DND-41 (cell line): ENCODE data around the gene FTL.

Experiments
- ATAC-seq: fragments of 200-7000 bp; cut with Tn5 transposase; 3 replicates; pipeline ENCODE4 v1.9.1; 2021; ENCODE audit warnings: low read depth; ENCODE audit not compliant: insufficient read depth
- DNase-seq: peaks from one replicate; pipeline ENCODE4 v3.0.0-alpha.2; 2020
- H2AFZ ChIP-seq: 2 replicates; pipeline ENCODE4 v1.6.0; 2012; ENCODE audit warnings: low read depth, low read length
- H3K27ac ChIP-seq: 2 replicates; pipeline ENCODE4 v1.5.1; 2012; ENCODE audit warnings: low read length, inconsistent platforms
- H3K27me3 ChIP-seq: fragments of 200-600 bp; sonication (generic); 2 replicates; pipeline ENCODE4 v1.6.0; 2012; ENCODE audit warnings: low read length, mild to moderate bottlenecking, inconsistent platforms; ENCODE audit not compliant: insufficient read depth, poor library complexity
- H3K36me3 ChIP-seq: 2 replicates; pipeline ENCODE4 v1.5.1; 2012; ENCODE audit warnings: low read length, inconsistent platforms; ENCODE audit not compliant: insufficient read depth
- H3K4me1 ChIP-seq: 2 replicates; pipeline ENCODE4 v1.5.1; 2012; ENCODE audit warnings: mild to moderate bottlenecking, low read length; ENCODE audit not compliant: insufficient read depth
- H3K4me2 ChIP-seq: 2 replicates; pipeline ENCODE4 v1.6.0; 2012; ENCODE audit warnings: mild to moderate bottlenecking, moderate library complexity, low read length, inconsistent platforms; ENCODE audit not compliant: insufficient read depth
- H3K4me3 ChIP-seq, 2 experiments: fragments of 200-600 bp in 1 of 2; shearing (Covaris generic) in 1 of 2; 2 replicates each; pipeline ENCODE4 v1.5.1; 2012 to 2016; ENCODE audit warnings: inconsistent platforms in 2 of 2, low read length in 2 of 2, mild to moderate bottlenecking in 2 of 2, low read depth in 1 of 2, moderate library complexity in 1 of 2
- H3K79me2 ChIP-seq: 2 replicates; pipeline ENCODE4 v1.6.0; 2012; ENCODE audit warnings: low read length, inconsistent platforms; ENCODE audit not compliant: insufficient read depth
- H3K9ac ChIP-seq: 2 replicates; pipeline ENCODE4 v1.6.0; 2012; ENCODE audit warnings: low read depth, mild to moderate bottlenecking, inconsistent platforms, low read length, moderate library complexity
- H3K9me3 ChIP-seq: 2 replicates; pipeline ENCODE4 v1.5.1; 2012; ENCODE audit warnings: low read length, moderate library complexity, mild to moderate bottlenecking, inconsistent platforms; ENCODE audit not compliant: insufficient read depth, severe bottlenecking
- H4K20me1 ChIP-seq: 2 replicates; pipeline ENCODE4 v1.6.0; 2012; ENCODE audit warnings: low read length; ENCODE audit not compliant: insufficient read depth
- CTCF ChIP-seq: IDR thresholded peaks from 2 replicates; pipeline ENCODE4 v1.5.1; 2012; ENCODE audit warnings: borderline replicate concordance, low read length, moderate library complexity, mild to moderate bottlenecking; ENCODE audit not compliant: poor library complexity, severe bottlenecking; ENCODE audit errors: extremely low read depth
- EZH2 ChIP-seq: IDR thresholded peaks from 3 replicates; pipeline ENCODE4 v1.6.1; 2012; ENCODE audit warnings: borderline replicate concordance, low read depth, mild to moderate bottlenecking, moderate library complexity, low read length, inconsistent platforms; ENCODE audit not compliant: severe bottlenecking

FTL gene

GRCh38 chr19:48970923-48971395 lies 5.8 kb downstream of the FTL start:
- peak; percentile 67 for ATAC-seq
- 0 out of 2 replicates have a peak overlapping the region, but pooled peaks have one; percentile 6 for H3K4me2 ChIP-seq

GRCh38 chr19:48975947-48976847 lies 11.1 kb downstream of the FTL start:
- Histone ChIP-seq H3K27ac (no peak overlapping the region), H4K20me1 (no peaks in the 10 kb centered on the region), H3K4me3 (no peak overlapping the region), H3K9me3 (no peaks in the 10 kb centered on the region), H3K9ac (no peak overlapping the region), H3K4me1 (no peaks in the 10 kb centered on the region), H3K79me2 (no peaks in the 10 kb centered on the region), H3K27me3 (no peaks in the 10 kb centered on the region), H3K4me2 (no peak overlapping the region), H3K36me3 (peaks cover 41% of the 10 kb centered on the region), H2AFZ (no peak overlapping the region)
- no peak for TF ChIP-seq CTCF
- no peak for TF ChIP-seq EZH2
- ATAC-seq = peak; percentile 84
- peak; percentile 64 for DNase-seq

More at GRCh38 chr19:48970923-48971395, 5.8 kb downstream of the FTL start:
- H3K9me3 ChIP-seq = no peaks in the 10 kb centered on the region
- peak overlapping the region; percentile 47; the same call in 1 of the 2 replicates for H3K27ac ChIP-seq
- no peak overlapping the region for H2AFZ ChIP-seq
- H4K20me1 ChIP-seq = peaks cover 13% of the 10 kb centered on the region
- H3K9ac ChIP-seq = no peak overlapping the region
- DNase-seq = peak; percentile 80
- H3K4me3 ChIP-seq = no peak overlapping the region
- TF ChIP-seq CTCF = peak; percentile 94
- TF ChIP-seq EZH2 = no peak
- H3K79me2 ChIP-seq = peaks cover 10% of the 10 kb centered on the region
- no peaks in the 10 kb centered on the region for H3K27me3 ChIP-seq
- peaks cover 67% of the 10 kb centered on the region for H3K36me3 ChIP-seq
- peaks cover 23% of the 10 kb centered on the region for H3K4me1 ChIP-seq

GRCh38 chr19:48977061-48977460 lies 12.0 kb downstream of the FTL start:
- H3K4me2 ChIP-seq = no peak overlapping the region
- TF ChIP-seq EZH2 (no peak), CTCF (no peak)
- no peak for DNase-seq
- no peak for ATAC-seq
- H3K27me3 ChIP-seq = no peaks in the 10 kb centered on the region
- no peaks in the 10 kb centered on the region for H3K79me2 ChIP-seq
- H3K4me1 ChIP-seq = no peaks in the 10 kb centered on the region
- no peaks in the 10 kb centered on the region for H4K20me1 ChIP-seq
- H3K4me3 ChIP-seq = no peak overlapping the region
- H3K27ac ChIP-seq = no peak overlapping the region
- H3K9me3 ChIP-seq = no peaks in the 10 kb centered on the region
- H2AFZ ChIP-seq = no peak overlapping the region
- peaks cover 49% of the 10 kb centered on the region for H3K36me3 ChIP-seq
- no peak overlapping the region for H3K9ac ChIP-seq
